Measurements from ENCODE around the gene MAGEA8.
"Not testable (repeated sequence)": the region's sequence is repeated elsewhere in the genome, so short reads cannot be mapped to it uniquely, and the experiment has no call there.

Gene MAGEA8

GRCh38 chrX:149908308-149908707, 27.3 kb downstream of the MAGEA8 start:
- DNase-seq: no peak

- DNase-seq: no peak
Measured at GRCh38 chrX:149908727-149909126, 27.7 kb downstream of the MAGEA8 start.

- no peak for DNase-seq
Measured at GRCh38 chrX:149909324-149910177, 28.6 kb downstream of the MAGEA8 start.

GRCh38 chrX:149910178-149910695, 29.3 kb downstream of the MAGEA8 start:
- DNase-seq: no peak

- DNase-seq: no peak
Measured at GRCh38 chrX:149916745-149917392, 35.9 kb downstream of the MAGEA8 start.

- not testable (repeated sequence) for DNase-seq
Measured at GRCh38 chrX:149923836-149924235, 42.9 kb downstream of the MAGEA8 start.

GRCh38 chrX:149924434-149924833, 43.5 kb downstream of the MAGEA8 start:
- not testable (repeated sequence) for DNase-seq

- DNase-seq: not testable (repeated sequence)
Measured at GRCh38 chrX:149927245-149927963, 46.4 kb downstream of the MAGEA8 start.

- not testable (repeated sequence) for DNase-seq
Measured at GRCh38 chrX:149927964-149928258, 46.9 kb downstream of the MAGEA8 start.

GRCh38 chrX:149928635-149929034, 47.7 kb downstream of the MAGEA8 start:
- DNase-seq: not testable (repeated sequence)

GRCh38 chrX:149929400-149929799, 48.4 kb downstream of the MAGEA8 start, which contains the start of gene HSFX4:
Gene HSFX4, plus strand, starts transcription at chrX:149929573. Its CDS starts 72 bp downstream, at chrX:149929645.
- not testable (repeated sequence) for DNase-seq

GRCh38 chrX:149931355-149931754, 50.4 kb downstream of the MAGEA8 start:
- DNase-seq: not testable (repeated sequence)

GRCh38 chrX:149932150-149932549, 51.2 kb downstream of the MAGEA8 start:
- not testable (repeated sequence) for DNase-seq

GRCh38 chrX:149932970-149933369, 52.0 kb downstream of the MAGEA8 start:
- DNase-seq: not testable (repeated sequence)

GRCh38 chrX:149933547-149933946, 52.6 kb downstream of the MAGEA8 start:
- DNase-seq: not testable (repeated sequence)
